HepG2 (cell line): ENCODE results near the gene SLC26A9. TPM values are rescaled to one million over a fixed set of nuclear protein-coding genes. Genes with fewer than 3 reads are reported as not detected.

Experiments used
- ASH2L ChIP-seq: fragments of 300-600, 200-600 bp; sonication (generic); IDR thresholded peaks from 2 replicates; pipeline ENCODE4 v1.7.0; 2017; ENCODE audit warnings: low read depth, mild to moderate bottlenecking, moderate library complexity, mixed read lengths, low read length; ENCODE audit not compliant: insufficient read length
- FOSL2 ChIP-seq: sonication (generic); formaldehyde crosslinking; IDR thresholded peaks from 2 replicates; pipeline ENCODE4 v1.4.0; 2020; ENCODE audit warnings: missing genetic modification reagents
- MXD4 ChIP-seq: IDR thresholded peaks from 2 replicates; pipeline ENCODE4 v1.6.1; 2016; ENCODE audit warnings: mild to moderate bottlenecking, missing biosample characterization, missing genetic modification reagents
- PAWR ChIP-seq: sonication (generic); formaldehyde crosslinking; IDR thresholded peaks from 2 replicates; pipeline ENCODE4 v1.4.0; 2020; ENCODE audit warnings: missing genetic modification reagents, mild to moderate bottlenecking, borderline replicate concordance
- PAX8 ChIP-seq: sonication (generic); formaldehyde crosslinking; IDR thresholded peaks from 2 replicates; pipeline ENCODE4 v1.8.0; 2022; ENCODE audit warnings: mild to moderate bottlenecking, missing genetic modification reagents, borderline replicate concordance
- TBX3 ChIP-seq: fragments of 450-650 bp; IDR thresholded peaks from 2 replicates; pipeline ENCODE4 v1.6.1; 2017; ENCODE audit warnings: antibody characterized with exemption, mild to moderate bottlenecking, inconsistent platforms, borderline replicate concordance
- ZFP36L1 ChIP-seq: sonication (generic); formaldehyde crosslinking; IDR thresholded peaks from 2 replicates; pipeline ENCODE4 v1.8.0; 2022; ENCODE audit warnings: mild to moderate bottlenecking, missing genetic modification reagents, moderate library complexity
- ZNF501 ChIP-seq: sonication (generic); formaldehyde crosslinking; IDR thresholded peaks from 2 replicates; pipeline ENCODE4 v1.5.1; 2020; ENCODE audit warnings: mild to moderate bottlenecking, moderate library complexity, missing genetic modification reagents
- ZNF556 ChIP-seq: sonication (generic); formaldehyde crosslinking; IDR thresholded peaks from 2 replicates; pipeline ENCODE4 v1.4.0; 2020; ENCODE audit warnings: mild to moderate bottlenecking, missing genetic modification reagents, borderline replicate concordance
- polyA plus RNA-seq, 8 experiments: library from polyadenylated mRNA; depleted of rRNA in 3 of 8; stranded (reverse) in 7 of 8; unstranded in 1 of 8; fragments of >200 nt; fragmentation: Illumina TruSeq in 4 of 8; extraction: Trizol in 4 of 8; gene quantifications; 2 replicates each; pipeline versions ENCODE4 v1.2.1 to v1.2.3, GENCODE V29; 2011 to 2016; ENCODE audit warnings: low read depth in 4 of 8, missing spikeins in 1 of 8, mixed read lengths in 1 of 8; ENCODE audit not compliant: insufficient read depth in 1 of 8
- total RNA-seq, 5 experiments: library from RNA; depleted of rRNA; stranded (reverse); fragments of >200 nt; fragmentation: Illumina TruSeq; extraction: Trizol; gene quantifications; 2 replicates each; pipeline ENCODE4 v1.2.3, GENCODE V29; 2016; ENCODE audit warnings: low read depth in 1 of 5
- TF ChIP-seq, protein P1 (sequence below): sonication (generic); formaldehyde crosslinking; IDR thresholded peaks from 2 replicates; pipeline ENCODE4 v1.5.1; 2020; ENCODE audit warnings: mild to moderate bottlenecking, missing genetic modification reagents, moderate library complexity
- TF ChIP-seq, protein P2 (sequence below): sonication (generic); formaldehyde crosslinking; IDR thresholded peaks from 2 replicates; pipeline ENCODE4 v1.5.0; 2020; ENCODE audit warnings: mild to moderate bottlenecking, missing genetic modification reagents, borderline replicate concordance
- TF ChIP-seq, protein P3 (sequence below): sonication (generic); formaldehyde crosslinking; IDR thresholded peaks from 2 replicates; pipeline ENCODE4 v1.4.0; 2020; ENCODE audit warnings: missing genetic modification reagents, borderline replicate concordance

The SLC26A9 gene
- total and polyA plus RNA-seq, 2 of the 13 experiments (the other 11 are each of a cell fraction or from before 2014, with no cell fraction given): 0.11 to 0.15 TPM

DNA sequence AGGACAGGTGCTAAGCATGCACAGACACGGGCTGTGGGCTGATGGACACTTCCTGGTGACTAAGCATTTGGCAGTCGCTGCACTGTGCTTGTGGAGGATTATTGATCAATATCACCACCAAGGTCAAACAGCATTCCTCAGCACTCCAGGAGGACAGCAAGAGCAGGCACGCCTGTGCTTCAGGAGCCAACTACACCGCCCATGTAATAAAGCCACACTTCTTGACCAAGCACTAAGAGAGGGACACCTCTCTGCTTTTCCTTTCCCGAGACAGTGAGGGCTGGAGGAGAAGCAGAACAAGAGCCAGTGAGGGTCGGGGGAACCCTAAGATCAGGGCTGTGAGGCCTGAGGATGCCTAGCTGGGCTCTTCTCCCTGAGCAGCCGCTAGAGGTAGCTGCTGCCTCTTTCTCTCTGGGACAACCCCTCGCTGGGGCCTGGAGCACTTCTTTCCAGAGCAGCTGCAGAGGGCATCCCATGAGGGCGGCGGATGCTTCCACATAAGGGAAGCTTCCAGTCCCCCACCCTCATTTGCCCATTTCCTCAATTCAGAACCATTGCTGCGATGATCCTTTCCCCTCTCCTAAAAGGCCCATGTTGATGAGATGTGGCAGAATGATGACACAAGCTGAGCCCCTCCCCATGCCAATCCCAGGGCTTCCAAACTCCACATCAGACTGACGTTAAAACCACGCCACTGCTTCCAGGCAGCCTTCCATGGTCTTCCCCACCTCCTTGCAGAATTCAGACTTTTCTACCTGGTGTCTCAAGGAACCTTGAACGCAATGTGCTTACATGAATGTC lies 40.9 kb upstream of the SLC26A9 start (continued):
- TF ChIP-seq TBX3 (no peak), ZNF501 (CRISPR knock-in tag) (0 out of 2 replicates have a peak, but pooled peaks have one; percentile 60), ZFP36L1 (0 out of 2 replicates have a peak, but pooled peaks have one; percentile 69), ZNF556 (CRISPR knock-in tag) (0 out of 2 replicates have a peak, but pooled peaks have one; percentile 52), ASH2L (no peak), PAX8 (CRISPR knock-in tag) (no peak), MXD4 (CRISPR knock-in tag) (no peak), PAWR (CRISPR knock-in tag) (no peak), FOSL2 (CRISPR knock-in tag) (peak; percentile 94)
- TF ChIP-seq, protein P1, sequence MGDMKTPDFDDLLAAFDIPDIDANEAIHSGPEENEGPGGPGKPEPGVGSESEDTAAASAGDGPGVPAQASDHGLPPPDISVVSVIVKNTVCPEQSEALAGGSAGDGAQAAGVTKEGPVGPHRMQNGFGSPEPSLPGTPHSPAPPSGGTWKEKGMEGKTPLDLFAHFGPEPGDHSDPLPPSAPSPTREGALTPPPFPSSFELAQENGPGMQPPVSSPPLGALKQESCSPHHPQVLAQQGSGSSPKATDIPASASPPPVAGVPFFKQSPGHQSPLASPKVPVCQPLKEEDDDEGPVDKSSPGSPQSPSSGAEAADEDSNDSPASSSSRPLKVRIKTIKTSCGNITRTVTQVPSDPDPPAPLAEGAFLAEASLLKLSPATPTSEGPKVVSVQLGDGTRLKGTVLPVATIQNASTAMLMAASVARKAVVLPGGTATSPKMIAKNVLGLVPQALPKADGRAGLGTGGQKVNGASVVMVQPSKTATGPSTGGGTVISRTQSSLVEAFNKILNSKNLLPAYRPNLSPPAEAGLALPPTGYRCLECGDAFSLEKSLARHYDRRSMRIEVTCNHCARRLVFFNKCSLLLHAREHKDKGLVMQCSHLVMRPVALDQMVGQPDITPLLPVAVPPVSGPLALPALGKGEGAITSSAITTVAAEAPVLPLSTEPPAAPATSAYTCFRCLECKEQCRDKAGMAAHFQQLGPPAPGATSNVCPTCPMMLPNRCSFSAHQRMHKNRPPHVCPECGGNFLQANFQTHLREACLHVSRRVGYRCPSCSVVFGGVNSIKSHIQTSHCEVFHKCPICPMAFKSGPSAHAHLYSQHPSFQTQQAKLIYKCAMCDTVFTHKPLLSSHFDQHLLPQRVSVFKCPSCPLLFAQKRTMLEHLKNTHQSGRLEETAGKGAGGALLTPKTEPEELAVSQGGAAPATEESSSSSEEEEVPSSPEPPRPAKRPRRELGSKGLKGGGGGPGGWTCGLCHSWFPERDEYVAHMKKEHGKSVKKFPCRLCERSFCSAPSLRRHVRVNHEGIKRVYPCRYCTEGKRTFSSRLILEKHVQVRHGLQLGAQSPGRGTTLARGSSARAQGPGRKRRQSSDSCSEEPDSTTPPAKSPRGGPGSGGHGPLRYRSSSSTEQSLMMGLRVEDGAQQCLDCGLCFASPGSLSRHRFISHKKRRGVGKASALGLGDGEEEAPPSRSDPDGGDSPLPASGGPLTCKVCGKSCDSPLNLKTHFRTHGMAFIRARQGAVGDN (CRISPR knock-in tag): peak; percentile 49
- TF ChIP-seq, protein P2, sequence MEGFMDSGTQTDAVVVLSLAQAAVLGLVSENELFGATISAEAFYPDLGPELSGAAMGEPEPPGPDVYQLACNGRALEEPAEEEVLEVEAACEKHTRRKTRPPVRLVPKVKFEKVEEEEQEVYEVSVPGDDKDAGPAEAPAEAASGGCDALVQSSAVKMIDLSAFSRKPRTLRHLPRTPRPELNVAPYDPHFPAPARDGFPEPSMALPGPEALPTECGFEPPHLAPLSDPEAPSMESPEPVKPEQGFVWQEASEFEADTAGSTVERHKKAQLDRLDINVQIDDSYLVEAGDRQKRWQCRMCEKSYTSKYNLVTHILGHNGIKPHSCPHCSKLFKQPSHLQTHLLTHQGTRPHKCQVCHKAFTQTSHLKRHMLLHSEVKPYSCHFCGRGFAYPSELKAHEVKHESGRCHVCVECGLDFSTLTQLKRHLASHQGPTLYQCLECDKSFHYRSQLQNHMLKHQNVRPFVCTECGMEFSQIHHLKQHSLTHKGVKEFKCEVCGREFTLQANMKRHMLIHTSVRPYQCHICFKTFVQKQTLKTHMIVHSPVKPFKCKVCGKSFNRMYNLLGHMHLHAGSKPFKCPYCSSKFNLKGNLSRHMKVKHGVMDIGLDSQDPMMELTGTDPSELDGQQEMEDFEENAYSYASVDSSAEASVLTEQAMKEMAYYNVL: peak; percentile 29; the same call in 1 of the 2 replicates
- TF ChIP-seq, protein P3, sequence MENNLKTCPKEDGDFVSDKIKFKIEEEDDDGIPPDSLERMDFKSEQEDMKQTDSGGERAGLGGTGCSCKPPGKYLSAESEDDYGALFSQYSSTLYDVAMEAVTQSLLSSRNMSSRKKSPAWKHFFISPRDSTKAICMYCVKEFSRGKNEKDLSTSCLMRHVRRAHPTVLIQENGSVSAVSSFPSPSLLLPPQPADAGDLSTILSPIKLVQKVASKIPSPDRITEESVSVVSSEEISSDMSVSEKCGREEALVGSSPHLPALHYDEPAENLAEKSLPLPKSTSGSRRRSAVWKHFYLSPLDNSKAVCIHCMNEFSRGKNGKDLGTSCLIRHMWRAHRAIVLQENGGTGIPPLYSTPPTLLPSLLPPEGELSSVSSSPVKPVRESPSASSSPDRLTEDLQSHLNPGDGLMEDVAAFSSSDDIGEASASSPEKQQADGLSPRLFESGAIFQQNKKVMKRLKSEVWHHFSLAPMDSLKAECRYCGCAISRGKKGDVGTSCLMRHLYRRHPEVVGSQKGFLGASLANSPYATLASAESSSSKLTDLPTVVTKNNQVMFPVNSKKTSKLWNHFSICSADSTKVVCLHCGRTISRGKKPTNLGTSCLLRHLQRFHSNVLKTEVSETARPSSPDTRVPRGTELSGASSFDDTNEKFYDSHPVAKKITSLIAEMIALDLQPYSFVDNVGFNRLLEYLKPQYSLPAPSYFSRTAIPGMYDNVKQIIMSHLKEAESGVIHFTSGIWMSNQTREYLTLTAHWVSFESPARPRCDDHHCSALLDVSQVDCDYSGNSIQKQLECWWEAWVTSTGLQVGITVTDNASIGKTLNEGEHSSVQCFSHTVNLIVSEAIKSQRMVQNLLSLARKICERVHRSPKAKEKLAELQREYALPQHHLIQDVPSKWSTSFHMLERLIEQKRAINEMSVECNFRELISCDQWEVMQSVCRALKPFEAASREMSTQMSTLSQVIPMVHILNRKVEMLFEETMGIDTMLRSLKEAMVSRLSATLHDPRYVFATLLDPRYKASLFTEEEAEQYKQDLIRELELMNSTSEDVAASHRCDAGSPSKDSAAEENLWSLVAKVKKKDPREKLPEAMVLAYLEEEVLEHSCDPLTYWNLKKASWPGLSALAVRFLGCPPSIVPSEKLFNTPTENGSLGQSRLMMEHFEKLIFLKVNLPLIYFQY (CRISPR knock-in tag): no peak
